Measurements from ENCODE around the gene PTPRE. TPM values are rescaled to one million over a fixed set of nuclear protein-coding genes. Genes with fewer than 3 reads are reported as not detected.

The PTPRE gene
- polyA plus RNA-seq, 5 donors = 7.2 to 10.1 (median 7.6) TPM

DNA sequence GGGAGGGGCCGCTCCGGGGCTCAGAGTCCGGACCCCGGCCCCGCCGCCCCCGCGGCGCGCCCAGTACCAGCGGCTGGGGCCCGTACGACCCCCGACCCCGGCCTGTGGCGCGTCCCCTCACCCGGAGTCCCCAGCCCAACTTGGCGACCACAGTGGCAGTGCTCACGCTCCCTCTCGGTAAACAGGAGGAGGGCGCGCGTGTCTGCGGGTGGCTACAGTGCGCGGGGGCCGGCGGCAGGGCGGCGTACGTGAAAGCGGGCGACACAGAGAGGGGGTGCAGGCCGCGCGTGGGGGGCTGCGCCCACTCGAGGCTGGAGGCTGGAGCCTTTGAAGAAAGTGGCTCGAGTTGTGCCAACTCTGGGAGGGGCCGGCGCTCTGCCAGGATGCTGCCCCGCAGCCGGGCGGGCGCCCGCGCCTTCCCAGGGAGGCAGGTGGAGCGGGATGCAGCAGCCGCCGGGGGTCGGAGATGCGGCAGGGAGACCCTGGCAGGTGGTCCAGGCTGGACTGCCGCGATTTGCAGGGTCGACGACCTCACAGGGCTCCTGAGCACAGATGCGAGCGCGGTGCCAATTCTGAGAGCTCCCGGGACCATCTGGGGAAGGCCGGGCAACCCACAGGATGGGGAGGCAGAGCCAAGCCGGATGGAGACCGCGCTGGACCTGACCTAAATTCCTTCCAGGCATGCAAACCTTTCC is 655 bp downstream of the PTPRE start:
- DNase-seq = no peak

DNA sequence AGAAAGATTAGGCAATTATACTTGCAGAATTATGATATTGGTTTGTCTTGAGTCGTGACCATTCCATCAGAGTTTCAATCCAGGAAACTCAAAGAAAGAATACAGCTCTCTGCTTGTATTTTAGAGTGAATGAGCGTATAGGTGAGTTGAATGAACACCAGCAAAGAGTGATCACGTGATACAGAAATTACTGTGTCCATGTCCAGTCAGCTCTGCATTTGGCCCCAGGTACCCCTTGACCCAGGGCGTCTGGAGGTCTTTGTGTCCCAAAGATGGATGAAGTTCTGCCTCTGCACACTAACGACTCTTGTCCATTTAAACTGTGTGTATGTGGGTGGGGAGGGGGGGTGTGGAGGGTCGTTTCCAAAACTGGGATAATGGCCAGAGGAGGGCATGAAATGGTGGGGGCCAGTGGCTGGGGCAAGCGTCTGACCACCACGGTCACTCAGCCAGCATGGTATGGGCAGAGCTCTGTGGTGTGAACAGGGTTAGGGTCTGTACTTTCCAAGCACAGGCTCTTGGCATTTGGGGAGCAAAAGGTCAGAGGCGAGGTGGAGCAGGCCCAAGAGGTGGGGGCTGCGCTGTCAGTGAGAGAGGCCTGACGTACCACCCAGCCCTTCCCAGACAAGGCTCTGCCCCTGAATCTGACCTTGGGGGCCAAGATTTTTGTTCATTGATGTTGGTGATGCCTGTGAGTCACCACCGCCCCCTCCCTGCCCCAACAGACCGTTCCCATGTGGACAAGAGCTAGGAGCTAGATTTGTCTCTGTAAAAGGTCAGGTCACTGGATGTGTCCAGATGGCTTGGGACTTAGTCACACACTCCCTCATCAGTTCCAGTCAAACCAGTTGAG is 1.4 kb downstream of the PTPRE start:
- no peak for DNase-seq

DNA sequence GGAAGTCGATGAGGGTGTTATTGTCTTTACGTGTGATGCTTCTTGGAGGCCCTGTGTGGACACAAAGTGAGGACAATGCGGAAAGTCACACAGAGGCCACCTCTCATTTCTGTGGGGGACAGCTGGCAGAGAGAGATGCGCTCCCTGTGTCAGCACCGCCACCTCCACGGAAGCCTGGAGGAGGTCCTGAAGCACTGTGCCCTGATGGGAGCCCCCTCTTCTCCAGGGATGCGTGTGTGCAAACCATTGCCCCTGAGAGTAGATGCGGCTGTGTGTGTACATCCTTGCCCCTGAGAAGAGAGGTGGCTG is 2.0 kb downstream of the PTPRE start:
- DNase-seq = no peak

DNA sequence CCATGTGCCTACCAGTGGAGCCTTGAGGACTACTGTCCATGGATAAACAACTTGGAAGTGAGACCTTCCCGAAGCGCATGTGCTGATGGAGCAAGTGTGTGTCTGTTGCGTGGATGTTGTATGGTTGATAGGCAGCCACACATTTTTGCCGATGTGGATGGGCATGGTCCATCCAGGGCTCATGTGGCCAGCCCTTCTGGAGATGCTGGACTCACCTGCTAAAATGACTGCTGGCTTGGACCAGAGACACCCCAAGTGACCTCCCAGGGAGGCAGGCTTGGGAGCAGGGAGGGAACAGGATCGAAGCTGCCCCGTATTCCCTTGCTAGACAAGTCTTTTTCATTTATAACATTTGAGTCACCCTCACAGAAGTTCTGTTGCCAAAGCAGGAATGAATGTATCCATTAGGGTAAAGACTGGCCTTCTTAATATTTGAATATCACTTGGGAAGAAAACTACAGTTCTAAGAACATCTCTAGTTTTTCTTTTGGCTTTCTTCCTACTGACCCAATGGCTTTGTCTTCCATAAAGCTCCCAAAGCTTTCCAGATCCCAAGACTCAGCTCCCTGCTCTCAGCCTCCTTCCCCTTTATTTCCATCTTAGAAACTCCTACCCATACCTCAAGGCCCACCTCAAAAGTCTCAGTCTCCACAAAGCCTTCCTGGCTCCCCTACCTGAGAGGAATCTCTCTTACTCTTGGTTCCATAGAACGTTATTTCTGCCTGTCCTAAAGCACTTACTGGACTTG is 3.0 kb downstream of the PTPRE start:
- no peak for DNase-seq

DNA sequence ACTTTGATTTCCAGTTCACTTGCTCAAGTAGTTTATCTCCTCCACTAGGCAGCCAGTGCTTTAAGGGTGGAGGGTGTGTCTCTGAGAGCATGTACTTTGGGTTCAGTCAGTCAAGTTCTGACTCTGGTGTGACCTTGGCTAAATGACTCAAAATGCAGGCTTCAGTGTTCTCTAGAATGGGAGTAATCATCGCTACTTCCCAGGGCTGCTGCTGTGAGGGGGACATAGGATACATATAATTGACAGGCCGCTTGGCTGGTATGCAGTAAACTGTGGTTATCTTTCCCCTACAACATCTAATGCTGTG is 3.5 kb downstream of the PTPRE start:
- no peak for DNase-seq

DNA sequence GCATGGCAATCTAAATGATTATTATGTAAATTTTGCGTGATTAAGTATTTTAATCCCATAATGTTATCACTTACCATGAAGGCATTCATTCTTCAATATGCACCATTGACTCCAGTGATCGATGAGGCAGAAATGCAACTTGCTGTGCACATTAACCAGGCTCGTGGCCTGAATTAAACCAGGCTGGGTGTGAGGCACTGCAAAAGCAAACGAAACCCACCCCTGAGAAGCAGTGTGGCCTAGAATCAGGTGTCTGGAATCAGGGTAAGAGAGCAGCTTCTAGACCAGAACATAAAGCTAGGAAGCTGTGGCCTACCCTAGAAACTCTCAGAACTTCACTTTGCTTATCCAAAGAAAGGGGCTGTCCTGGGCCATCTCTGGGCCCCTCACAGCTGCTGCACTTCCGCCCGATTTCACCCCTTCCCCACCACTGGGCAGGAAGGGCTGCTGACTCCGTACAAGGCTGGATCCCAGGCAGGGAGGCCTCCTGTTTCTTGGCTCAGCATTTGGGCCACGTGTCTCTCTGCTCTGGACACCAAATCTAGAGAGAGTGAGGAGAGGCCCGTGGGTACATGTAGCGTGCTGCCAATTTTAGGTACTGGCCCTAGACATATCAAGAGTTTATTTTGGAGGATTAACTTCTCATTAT is 4.4 kb downstream of the PTPRE start:
- no peak for DNase-seq

DNA sequence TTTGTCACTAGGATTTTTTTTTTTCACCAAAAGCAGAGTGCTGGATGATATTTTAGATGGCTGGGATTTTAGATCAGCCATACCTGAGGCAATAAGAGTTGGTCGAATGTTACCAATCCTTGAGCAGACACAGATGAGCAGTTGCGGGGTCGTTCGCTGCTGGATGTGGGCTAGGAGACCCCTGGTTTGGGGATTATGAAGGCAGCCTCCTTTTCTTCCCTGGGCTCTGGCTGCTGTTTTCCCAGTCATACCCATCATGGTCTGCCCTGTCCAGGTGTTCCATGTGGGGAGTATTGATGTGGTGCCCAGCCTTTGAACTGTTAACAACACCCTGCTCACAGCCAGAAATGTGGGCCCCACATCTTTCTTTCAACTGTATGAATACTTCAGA is 5.0 kb downstream of the PTPRE start:
- DNase-seq = no peak

DNA sequence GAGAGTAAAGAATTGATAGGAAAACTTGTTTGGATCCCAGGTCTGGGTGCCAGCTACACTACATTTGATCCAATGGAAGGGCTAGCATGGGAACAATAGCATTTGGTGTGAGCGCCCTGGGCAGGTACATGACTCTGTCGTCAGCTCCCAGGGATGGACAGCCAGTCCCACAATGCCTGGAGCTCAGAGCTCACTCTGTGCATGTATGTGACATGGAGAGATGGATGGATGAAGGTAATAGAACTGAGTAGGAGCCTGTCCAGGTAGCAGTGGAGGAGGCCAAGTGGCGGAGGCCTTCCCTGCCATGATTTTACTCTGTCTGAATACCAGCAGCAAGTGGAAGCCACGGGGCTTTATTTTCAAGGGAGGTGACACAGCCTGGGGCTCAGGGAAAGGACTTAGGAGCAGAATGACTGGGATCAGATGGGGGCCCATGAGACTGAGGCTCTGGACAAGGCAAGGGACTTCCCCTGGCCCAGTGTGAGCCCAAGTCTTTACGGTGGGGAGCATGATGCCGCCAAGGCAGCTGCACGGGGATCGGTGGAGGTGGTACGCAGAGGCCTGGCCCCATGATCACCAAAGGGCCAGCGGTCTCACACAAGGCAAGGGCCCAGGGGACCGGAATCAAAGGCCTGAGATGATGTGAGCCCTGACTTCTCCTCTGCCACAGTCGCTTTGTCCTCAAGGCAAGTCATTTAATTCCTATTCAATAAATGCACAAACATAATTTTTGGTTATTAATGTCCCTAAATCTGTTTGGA is 5.9 kb downstream of the PTPRE start:
- DNase-seq = no peak

DNA sequence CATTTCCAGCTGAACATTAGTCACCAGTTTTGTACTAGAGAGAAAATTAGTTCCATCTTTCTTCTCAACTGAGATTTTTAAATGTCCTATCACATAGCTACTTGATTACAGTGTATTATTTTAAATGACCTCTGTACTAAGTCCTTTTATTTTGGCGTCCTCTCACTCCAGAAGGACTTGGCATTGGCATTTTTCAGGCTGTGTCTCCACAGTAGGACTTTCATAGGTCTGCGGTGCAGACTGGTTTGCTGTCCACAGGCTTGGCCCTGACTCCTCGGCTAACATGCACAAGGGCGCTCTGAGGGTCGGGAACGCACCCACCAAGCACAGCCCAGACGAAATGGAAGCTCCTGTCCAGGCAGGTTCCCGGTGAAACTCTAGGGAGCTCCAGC is 6.5 kb downstream of the PTPRE start:
- no peak for DNase-seq

DNA sequence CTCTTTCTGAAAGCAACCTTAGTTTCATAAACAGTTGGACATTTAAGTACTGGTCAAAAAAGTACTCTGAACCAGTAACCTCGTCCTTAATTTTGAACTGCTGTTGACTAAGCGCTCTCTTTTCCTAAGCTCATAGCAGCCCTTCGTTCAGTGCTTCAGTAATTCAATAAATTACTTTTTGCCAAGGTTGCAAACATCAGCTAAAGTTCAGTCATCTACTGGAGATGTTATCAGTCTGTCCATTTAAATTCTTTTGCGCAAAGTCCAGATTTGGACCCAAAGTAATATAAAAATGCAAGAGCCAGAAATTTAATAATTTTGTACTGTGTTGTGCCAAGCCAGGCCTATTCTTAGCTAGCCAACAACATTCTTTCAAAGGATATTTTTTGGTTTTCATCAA is 8.4 kb downstream of the PTPRE start:
- DNase-seq = no peak

DNA sequence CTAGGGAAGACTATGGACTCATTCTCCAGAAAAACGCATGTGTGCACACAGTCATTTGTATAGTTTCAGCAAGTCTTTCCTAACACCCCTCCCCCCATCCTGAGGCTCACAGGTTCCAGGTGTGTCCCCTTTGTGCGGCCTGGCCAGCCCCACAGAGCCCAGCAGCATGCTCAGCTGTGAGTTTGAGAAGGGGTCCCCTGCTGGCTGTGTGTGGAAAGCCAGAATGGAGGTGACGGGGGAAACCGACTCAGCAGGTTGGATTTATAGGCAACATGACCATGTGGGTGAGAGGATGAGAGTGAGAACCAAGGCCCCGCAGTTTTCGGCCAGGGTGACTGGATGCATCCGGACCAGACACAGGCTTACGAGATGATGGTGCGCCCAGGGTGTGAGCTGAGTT is 9.9 kb downstream of the PTPRE start:
- no peak for DNase-seq

DNA sequence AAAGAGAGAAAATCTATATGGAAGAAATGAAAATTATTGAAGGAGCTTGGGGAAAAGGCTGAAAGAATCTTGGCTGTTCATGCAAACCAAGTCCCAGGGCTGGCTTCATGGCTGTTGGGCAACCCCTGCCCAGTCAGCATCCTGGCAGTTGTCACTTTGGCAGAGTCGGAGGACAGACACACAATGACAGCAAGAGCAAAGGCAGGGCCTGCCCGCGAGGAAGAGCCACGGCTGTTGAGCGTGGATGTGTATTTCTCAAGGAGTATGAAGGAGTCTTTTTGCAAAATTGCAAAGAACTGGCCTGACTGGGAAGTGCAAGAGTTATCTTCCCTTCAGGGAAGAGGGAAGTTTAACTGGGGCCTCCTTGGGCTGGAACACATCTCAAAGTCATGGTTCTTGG is 11.7 kb downstream of the PTPRE start:
- DNase-seq = no peak

DNA sequence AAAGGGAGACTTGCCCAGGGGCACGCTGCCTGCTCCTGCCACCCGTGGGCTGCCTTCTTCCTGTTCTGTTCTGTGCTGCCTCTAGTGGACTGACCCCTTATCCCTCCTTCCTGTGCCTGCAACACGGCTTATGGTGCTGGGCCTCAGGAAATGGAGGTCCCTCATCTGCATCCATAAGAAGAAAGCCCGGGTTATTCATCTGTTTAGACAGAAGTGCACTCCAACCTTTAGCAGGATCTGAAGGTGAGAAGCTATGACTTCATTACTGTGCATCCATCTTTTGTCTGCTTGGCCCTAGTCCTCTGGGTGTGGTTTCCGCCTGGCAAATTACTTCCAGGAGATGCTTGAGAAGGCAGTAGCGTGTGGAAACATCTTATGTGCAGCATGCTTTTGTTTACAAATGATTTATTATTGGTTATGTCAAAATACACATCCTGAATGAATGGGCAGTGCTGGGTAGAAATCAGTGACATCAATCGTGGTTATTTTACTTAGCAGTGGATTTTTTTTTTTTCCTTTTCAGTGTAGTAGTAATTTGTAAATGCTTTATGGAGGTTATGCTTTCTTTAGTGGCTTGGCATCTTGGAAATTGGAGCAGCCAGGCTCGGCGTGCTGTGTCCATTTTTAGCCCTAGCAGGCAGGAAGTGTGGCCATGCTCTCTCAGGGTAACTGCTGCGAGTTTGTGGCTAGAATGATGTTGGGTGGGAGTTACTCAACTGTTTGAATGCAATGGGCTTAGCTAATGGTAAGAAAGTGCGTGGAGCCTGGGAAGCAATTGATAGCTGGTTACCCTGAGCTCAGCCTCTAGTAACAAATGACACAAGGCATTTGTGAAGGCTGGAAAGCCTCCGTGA is 12.7 kb downstream of the PTPRE start:
- DNase-seq = no peak

DNA sequence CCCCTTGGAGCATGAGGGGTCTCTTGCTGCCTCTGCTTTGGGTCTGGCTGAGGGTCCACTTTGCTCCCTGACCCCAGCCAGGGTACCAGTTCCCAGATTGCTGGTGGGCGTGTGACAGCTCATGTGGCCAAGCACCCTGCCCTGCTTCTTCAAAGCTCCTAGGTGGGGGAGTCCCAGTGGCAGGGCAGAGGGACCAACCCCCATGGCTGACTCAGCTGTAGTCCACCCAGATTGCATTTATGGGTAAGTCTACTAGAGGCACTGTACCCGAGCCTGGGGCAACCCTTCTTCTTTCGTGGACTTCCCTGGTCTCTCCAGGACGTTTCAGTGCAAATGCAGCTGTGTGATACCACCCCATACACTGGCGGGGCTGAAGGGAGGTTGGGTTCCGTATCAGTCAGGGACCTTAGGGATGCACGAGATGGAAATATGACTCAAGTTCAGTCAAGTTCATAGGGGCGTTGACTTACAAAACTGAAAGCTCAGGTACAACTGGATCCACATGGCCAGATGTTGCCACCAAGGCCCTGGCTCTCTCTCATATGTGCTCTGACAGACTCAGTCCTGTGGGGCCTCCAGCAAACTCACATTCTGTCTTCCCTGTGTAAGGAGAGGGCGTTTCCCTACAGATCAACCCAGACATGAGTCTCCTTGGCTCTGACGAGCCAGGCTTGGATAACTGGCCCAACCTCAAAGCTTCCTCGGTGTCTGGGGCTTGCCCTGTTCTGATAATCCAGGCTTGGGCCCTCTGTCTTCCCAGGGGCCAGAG is 13.6 kb downstream of the PTPRE start:
- no peak for DNase-seq

DNA sequence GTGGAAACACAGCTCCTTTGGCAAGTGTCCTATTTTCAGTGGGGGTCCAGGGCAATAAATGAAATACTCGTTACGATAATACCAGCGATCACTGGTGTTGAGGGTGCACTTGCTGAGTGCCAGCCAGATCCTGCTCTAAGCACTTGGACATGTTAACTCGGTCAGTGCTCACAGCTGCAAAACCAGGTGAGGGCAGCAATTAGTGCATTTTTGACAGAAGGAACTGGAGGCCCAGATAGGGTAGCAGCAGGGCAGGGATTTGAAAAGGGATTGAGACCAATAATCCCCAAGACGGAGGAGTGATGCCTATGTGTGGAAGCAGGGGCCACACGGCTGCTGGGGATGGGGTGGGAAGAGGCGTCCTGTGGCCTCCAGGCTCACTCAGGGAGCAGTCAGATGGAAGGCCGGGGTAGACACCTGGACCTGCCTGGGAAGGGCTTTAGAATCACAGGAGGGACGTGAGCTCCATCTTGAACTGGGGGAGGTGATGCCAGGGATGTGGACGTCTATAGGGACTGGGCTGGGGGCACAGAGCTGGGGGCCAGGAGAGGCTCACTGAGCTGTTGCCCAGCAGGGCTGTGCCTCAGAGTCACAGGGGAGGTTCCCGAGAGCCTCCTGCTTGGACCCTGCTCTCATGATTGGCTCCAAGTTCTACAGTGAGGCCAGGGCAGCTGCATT is 14.3 kb downstream of the PTPRE start:
- DNase-seq = no peak

DNA sequence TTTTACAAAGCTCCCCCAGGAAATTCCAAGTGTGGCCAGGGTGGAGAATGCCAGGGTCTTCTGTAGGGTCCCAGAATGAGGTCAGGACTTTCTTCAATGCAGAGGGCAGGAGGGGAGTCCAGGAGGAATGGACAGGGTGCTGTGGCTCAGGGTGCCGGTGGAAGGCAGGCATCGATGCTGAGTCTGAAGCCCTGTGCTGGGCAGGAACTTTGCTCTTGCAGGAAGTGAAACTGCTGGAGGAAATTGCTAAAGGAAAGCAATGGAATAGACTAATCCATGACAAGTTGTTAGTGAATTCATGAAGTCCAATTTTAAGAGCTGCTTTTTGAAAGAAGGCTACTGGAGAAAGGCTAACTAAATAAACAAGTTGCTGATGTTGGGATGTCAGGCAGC is 14.8 kb downstream of the PTPRE start:
- no peak for DNase-seq

DNA sequence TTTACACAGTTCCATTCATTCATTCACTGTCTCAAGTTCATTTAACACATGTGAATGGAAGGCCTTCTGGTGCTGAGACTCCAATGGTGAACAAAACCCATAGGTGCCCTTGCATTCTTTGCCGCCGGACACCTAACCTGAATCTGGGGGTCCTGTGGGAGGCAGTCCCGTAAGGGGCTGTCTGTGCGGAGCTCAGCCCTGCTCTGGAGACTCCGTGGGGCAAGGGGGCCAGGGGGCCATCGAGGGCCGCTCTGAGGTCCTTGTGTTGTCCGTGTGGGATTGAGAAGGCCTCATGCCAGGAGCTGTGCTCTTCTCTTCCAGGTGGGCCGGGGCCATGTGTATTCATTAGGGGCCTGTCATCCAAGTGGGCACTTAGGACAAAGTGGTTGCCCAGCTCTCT is 15.3 kb downstream of the PTPRE start:
- no peak for DNase-seq

DNA sequence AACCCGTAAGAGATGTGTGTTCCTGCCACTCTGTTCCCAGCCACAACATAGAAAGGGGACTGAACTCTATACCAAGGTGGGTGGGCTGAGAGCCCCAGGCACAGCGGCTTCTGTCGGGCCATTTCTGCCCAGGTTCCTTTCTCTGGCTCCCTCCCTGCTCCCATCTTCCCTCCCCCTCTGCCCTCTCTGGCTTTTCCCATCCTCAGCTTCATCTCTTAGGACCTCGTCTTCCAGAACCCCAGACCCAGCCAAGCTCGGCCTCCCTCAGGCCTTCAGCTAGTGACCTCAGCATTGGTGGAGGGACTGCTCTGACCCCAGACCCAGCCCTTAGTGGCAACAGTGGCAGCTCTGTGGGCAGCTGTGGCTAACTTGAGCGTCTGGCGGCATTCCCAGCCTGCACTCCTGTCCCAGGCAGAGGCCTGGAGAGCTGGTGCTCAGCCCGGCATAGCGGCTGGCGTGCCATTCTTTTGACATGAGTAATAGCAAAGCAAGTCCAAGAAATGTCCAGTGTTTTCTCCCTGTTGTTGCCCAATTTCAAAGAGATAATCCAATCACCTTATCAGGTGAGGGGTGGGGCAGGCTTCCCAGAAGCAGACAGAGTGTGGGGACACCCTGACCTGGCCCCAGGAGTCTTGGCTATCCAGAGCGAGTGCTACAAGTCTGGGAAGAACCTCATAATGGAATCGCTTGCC is 15.9 kb downstream of the PTPRE start:
- no peak for DNase-seq

DNA sequence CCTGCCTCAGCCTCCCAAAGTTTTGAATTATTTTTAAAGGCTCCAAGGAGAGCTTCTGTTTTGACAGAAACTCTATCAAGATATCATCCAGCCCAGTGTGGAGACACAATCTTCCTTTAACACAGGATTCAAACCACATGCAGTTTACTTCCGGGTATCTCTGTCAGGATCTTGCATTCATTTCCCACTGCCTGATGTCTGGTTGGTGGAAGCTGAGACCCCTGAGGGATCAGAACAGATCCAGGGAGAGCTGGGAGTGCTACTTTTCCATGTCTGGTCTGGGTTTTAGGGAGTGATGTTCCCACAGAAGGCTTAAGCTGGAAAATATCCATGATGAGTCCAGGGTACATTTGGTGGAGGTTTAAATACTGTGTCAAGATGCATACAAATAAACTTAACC is 16.7 kb downstream of the PTPRE start:
- DNase-seq = no peak

Data from right lung (tissue), 5 donors.